Ramos (cell line): Measurements from ENCODE around the gene FADS2.

Experiments used
- in situ Hi-C: fragments of 300-500 bp; cut with MboI; formaldehyde crosslinking; loops from one replicate; pipeline ENCODE4 v1.14.3; 2022; ENCODE audit warnings: low sequenced_read_pairs; ENCODE audit not compliant: unreplicated experiment

FADS2 gene

DNA sequence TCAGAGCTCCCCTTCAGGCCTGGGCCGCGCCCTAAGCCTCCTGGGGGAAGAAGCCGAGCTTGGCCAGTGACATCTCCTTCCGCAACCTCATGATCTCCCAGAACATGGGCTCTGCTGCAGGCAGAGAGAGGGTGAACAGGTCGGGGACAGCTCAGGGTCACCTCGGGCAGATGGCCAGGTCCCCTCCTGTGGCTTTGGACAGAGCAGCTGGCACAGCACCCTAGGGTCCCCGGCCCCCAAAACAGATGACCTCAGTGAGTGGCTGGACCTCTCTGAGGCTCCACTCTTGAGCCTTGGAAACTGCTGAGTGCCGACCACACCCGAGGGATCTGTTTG lies 70.1 kb downstream of the FADS2 start:
- in situ Hi-C loops: loop anchor here (5.0 to 10.0 kb wide), 2 partner anchors 177 to 209 kb away; no protein-coding TSS in a partner anchor

DNA sequence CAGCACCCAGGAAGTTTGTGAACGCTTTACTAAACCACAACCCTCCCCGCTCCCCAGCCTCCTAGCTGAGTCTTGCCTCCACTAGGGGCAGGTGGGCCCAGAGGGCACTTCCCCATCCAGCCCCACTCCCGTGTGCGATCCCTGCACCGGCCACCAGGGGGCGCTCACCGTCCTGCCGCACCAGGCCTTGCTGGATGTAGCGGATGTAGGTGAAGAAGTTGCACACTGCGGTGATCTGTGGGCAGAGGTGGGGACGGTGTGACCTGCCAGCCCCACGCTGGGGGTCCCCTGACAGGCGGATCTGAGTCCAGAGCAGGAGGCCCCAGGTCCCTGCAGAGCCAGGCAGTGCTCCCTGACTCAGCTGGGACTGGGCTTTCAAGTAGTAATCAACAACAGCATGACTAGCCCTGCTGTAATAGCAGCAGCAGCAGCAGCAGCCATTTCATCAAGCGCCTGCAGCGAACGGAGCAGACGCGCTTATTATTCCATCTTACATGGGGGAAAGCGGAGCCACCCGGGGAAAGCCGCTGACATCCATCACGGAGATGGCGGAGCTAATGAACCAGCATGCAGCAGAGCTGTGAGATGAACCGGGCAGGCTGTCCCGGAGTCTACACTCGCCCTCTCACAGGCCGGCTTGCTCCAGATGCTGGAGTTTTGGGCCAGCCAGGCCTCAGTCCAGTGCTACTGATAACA lies 71.2 kb downstream of the FADS2 start:
- in situ Hi-C loops: loop anchor here (5.0 to 10.0 kb wide), 2 partner anchors 176 to 208 kb away; no protein-coding TSS in a partner anchor

DNA sequence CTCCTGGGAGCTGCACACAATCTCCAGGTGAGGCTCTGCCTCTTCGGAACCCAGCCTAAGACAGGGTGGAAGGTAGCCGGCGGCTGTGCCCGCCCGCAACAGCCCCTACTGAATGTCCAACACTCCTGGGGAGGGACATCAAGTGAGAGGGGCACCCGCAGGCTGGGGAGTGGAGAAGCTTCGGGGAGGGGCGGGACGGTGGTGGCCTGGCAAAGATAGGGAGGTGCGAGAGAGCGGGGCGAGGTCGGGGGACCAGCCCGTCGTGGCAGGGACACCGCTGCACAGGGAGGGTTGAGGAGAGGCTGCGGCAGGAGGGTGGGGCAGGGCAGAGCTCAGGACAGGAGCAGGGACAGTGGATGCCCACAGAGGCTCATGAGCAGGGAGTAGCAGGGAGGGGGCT lies 72.2 kb downstream of the FADS2 start:
- in situ Hi-C loops: no loop called here

DNA sequence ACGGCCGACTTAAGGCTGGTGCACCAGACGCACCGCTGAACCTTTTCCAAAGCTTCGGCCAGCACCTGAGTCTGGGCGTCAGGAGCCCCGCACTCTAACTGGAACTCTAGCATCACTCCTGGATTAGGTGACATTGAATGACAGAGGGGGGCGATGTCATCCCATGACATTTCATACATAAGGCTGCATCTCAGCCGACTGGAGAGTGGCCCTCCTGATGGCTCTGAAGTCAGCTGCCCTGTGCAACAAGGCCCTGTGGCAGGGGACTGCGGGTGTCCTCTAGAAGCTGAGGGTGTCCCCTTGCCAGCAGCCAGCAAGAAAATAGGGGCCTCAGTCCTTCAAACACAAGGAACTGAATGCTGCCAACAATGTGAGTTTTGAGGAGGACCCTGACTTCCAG lies 73.3 kb downstream of the FADS2 start:
- in situ Hi-C loops: no loop called here

DNA sequence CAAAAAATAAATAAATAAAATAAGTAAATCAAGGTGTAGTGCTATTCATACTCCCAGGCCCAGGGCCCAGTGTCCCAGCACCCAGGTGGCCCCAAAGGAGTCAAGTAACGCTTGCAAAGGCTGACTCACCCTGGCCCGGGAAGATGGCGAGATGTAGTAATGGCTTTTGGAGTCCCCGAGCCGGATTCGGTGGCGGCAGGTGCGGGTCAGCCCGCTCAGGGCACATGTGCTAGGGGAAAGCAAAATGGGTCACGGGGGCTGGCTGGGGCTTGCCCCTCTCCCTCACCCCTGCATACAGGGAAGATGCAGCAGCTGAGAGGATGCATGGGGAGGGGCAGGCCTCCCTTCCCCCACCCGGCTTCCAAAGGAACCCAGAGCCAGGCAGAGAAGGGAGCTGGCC lies 74.2 kb downstream of the FADS2 start:
- in situ Hi-C loops: no loop called here

DNA sequence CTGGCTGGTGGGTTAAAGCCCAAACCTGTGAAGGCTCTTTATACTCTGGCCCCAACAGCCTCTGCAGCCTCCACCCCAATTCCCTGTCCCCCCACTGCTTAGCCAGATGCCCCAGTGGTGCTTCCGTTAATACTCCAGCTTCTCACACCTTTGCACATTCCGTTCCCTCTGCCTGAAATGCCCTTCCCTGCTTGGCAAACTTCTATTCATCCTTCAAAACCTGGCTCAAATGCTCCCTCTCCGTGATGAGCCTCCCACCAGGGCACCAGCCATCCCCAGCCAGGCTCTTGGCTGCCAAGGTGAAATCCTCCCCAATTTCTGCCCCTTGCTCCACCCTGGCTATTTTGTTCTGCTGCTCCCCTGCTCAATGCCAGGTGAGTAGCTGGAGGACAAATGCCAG lies 75.7 kb downstream of the FADS2 start:
- in situ Hi-C loops: no loop called here

DNA sequence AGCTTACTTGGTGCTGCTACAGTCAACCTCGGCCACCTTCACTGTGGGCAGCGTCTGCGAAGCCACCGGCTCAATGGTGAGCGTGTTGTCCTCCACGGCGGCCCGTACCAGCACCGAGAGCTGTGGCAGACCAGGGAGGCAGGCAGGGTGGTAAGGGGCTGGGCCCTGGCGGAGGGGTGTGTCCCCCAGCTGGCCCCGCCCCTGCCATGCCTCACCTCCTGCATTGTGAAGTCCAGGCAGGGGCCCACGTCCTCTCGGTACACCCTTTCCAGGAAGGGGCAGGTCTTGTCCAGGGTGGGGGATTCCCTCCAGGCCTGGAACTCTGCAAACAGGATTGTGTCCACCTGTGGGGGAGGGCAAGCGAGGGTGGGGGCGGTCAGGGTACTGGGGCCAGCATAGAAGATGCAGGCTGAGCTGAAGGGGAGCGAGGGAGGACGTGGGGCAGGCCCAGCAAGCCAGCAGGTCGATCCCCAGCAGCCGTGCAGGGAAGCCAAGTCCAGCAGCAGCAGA lies 76.5 kb downstream of the FADS2 start:
- in situ Hi-C loops: no loop called here

DNA sequence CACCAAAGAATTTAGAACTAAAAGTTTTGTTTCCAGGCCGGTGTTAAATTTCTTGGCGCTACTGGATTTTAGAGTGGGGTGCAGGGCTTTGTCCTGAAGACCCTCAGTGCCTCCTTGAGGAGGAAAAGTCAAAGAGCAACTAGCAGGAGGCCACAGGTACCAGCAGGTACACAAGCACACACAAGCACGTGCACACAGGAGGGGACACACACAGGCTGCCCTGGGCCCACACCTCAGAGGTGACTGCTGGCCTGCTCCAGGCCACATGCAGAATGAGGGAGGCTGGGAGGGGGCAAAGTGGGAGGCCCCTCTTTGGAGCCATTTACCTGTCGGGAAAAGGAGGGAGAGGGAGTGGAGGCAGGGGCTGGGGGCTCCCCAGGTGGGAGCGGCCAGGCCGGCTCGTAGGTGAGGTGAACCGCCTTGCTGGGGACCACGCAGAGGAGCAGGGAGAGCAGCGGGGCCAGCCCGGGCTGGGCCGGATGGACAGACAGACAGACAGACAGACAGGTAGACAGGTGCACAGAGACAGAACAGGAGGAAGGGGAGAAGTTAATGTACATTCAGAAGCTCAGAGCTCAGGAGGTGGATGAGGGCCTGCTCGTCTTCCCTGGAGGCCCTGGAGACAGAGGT lies 77.1 kb downstream of the FADS2 start:
- in situ Hi-C loops: no loop called here

DNA sequence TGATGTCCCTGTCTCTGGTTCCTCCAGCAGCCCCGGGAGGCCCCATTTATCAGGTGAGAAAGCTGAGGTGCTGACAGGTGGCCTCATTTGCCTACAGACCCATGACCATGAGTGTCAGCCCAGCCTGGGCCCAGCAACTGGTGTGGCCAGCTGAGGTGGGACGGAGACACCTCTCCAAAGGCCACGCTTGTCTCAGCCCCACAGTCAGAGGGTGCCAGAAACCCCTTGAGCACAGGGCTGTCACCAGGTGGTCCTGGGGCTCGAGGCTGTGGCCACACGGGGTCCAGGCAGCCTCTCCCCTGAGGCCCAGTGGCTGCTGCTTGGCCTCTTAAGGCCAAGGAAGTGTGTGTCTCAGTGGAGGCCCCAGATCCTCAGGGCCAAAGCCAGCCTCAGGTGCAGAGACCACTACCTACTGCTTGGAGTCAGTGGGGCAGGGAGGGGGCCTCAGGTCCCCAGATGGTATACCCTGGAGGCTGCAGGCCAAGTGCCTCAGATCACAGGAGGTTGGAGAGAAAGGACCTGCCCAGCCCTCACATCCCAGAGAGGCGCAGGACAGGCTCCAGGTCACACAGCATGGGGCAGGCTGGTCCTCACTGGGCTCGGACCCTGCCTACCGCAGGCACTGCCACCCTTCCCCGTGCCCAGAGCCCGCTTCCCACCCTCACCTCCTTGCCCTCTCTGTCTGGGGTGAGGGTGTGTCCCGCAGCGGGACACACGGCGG lies 77.9 kb downstream of the FADS2 start:
- in situ Hi-C loops: no loop called here

DNA sequence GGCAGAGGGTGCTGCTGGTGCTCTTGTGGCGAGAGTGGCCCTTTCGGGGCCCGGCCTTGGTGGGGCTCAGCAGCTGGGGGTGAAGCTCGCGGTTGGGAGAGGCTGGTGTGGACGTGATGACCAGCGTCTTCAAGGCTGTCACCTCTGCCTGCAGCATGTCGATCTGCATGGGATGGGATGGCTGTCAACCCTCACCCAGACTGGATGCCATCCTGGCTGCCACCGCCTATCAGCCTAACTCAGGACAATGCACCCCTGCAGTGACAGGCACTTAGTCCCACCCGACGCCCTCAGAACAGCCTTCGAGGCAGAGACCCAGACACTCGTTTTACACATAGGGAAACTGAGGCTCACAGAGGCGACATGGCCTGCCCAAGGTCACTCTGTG lies 78.4 kb downstream of the FADS2 start:
- in situ Hi-C loops: no loop called here

DNA sequence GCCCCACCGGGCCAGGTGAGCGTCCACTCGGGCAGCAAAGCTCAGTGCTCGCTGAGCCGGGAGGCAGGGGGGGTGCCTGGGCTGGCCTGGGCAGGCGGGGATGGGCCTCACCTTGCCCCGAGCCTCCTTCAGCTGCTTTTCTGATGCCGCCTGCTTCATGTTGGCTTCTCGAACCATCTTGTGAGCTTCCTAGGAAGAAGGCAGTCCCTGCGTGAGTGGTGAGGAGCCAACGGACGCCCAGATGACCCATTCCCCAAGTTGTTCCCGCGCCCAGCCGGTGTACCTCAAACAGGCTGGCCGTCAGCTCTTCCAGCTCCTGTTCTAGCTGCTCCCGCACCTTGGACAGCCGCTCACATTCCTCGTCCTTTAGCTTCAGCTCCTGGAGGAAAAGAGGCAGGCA lies 79.2 kb downstream of the FADS2 start:
- in situ Hi-C loops: no loop called here

DNA sequence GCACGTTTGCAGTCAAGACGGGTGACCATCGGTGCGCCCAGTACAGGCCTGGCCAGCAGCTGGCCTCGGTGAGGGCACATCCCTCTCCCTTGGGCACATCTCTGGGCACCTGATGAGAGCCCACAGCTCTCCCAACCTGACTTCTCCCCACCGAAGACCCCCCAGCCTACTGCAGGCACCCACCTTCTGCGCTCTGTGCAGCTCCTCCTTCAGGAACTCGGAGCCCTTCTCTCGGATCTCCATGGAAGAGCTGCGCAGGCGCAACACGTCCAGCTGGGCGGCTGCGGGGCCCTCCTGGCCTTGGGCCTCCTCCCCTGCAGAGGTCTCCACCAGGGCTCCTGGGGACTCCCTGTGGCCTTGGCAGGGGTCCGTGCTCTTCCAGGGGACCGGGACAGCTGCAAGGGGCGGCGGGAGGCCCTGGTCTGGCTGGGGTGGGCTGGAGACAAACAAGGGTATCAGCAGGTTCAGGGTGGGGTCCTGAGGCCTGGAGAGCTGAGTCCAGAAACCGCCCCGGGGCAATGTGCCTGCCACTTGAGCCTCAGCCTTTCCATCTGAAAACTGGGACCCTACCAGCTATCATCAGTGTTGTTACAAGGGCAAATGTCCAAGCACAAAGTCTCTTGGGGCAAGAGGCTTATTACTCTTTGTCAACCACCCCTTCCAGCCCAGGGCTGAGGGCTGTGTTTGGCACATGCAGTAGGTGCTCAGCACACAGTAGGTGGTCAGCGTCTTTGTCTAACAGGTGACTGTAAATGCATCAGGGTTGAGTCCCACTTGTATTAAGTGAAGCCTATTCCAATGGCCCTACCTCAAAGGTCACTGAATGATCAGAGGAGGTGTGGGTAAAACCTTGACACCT lies 80.0 kb downstream of the FADS2 start:
- in situ Hi-C loops: no loop called here

DNA sequence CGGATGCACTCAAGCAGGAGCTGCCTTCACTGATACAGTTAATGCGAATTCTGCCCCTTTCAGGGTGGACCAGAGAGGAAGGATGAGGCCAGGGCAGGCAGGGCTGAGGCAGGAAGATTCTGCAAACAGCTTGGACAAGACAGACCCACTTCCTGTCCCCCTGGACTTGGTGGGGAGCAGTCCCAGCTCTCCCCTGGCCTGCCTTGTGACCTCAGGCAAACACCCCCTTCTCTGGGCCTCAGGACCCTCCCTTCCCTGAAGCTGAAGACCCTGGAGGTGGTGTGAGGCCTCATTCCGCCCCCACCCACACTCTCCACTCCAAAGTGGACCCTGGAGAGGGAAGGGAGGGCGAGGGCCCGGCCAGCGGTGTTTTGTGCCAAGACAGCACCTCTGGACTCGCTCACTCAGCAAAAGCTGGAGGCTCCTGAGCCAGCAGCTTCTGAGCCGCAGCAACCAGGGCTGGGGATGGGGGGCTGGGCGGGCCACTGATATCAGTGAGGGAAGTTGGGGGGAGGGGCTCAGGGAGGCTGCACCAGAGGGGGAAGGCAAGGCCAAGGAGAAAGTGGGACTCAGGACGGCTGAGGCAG lies 80.7 kb downstream of the FADS2 start:
- in situ Hi-C loops: no loop called here

DNA sequence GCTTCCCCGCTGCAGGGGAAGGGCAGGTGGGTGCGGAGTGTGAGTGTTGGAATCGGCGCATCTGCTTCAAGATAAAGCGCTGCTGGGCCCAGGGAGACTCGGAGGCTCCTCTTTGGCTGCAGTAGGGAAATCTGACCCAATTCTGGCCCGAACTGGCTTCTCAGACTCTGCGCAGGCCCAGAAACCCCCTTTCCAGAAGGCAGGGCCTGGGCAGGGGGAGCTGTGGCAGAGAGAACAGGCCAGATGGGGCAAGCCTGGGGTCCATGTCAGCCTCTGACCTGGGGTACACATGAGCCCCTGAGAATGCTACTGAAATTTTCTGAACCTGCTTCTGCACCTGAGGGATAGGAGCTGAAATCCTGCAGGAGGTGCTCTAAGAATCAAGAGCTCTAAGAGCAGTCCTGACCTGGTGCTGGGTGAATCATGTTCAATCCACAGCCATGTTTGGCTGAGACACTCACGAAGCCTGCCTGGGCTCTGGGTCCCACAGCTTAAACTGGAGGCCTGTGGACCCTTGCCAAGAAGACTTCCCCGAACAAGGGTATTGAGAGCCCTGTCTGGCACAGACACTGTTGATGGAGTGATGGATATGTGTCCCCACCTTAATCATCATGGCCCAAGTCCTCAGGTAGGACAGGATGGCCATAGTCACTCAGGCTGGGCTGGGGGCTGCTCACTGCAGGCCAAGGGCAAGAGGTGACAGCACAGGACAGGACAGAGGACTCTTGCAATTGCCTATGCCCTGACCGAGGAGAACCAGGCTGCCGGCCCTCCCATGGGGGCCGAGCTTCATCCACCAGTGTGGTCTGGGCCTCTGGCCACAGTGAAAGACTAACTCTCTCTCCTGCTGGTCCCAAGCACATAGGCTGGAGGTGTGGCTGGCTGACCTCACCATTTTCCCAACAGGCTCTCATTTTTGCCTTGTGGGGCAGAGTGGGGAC lies 82.4 kb downstream of the FADS2 start:
- in situ Hi-C loops: no loop called here

DNA sequence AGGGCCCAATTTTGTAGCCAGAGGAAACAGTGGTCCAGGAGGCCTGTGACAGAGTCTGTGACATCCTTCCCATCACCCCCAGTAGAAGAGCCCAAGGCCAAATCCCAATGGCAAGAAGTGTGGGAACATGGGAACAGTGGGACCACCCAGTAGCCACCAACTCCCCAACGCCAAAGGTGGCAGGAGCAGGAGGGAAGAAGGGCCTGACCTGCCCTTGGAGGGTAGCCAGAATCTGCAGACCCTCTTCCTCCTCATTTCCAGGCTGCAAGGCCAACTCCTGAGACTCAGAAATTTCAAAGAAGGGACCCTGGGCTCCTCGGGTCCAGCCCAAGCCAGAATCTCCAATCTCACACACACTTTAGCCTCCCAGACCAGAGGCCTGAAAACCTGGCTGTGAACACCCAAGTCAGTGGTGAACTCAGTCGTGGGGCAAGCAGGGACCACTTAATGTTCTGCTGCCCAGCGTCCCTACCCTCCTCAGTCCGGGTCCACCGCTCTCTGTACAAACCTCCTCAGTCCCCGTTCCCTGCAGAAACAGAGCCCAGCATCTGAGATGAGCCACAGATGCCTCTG lies 83.1 kb downstream of the FADS2 start:
- in situ Hi-C loops: no loop called here

DNA sequence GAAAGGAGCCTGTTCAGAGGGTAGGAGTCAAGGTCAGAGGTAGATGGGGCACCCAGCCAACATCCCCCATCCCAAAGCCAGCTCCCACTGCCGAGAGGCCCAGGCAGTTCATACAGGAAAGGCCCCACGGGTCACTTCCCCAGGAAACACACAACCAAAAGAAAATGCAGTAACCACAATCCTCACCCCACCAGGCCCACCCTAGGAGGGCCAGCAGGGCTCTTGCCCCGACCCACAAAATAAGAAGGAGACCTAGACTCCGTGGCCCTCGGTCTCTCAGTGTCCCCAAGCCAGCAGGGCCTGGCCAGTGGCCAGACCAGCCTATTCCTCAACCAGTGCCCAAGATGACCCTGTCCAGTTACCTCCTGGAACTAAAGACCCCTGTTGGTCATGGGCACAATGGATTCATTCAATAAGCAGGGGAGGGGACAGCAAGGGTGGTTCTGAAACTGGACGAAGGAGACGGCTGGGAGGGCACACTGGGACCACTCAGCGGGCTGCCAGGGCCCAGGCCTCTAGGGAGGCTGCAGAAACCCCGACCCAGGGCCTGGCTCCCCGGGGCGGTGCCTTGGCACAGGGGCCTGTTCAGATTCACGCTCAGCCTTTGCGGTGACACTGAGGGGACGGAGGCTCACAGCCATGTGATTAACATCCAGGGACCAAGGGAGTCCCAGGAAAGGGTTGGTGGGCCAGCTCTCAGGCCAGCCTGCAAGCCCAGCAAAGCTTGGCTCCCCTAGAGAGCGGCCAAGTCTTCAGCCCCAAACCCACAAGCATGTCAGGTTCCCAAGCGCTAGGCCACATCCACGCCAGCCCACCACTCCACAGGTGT lies 83.8 kb downstream of the FADS2 start:
- in situ Hi-C loops: no loop called here

DNA sequence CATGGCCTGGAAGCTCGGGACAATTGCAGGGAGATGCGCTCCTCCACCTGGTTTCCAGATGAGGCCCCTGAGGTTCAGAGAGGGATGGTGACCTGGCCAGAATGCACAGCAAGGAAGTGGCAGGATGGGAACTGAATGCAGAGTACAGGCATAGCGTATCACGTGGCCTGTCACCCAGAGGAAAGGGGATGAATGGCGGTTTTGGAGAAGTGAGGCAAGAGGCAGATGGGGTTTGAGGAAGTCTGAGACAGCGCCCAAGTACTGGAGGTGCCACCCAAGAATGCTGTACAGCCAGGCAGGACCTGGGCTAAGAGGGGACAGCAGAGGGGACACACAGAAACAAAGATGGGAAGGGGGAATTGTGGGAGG lies 84.4 kb downstream of the FADS2 start:
- in situ Hi-C loops: no loop called here
